Measurements from ENCODE around the gene ERVFRD-1. TPM values are rescaled to one million over a fixed set of nuclear protein-coding genes. Genes with fewer than 3 reads are reported as not detected.
A peak's percentile ranks its signal among the peaks of the same experiment; 100 is the strongest.

ERVFRD-1 gene
- total and polyA plus RNA-seq, 2 experiments from 2014 or later, result 0.06 TPM; not detected in 1

DNA sequence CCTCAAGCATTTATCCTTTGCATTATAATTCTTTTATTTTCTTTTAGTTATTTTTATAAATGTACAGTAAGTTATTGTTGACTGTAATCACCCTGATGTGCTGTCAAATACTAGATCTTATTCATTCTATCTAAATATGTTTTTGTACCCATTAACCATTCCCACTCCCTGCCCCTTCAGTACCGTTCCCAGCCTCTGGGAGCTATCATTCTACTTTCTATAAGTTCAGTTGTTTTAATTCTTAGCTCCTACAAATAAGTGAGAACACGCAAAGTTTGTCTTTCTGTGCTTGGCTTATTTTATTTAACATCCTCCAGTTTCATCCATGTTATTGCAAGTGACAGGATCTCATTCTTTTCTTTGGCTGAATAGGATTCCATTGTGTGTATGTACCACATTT is 12.5 kb upstream of the ERVFRD-1 start:
- H3K27me3 Mint-ChIP-seq (ENCODE audit: insufficient read depth, low read depth, poor library complexity), result peaks cover 2% of the 10 kb centered on the region
- Histone ChIP-seq H3K27ac (ENCODE audit: low read depth) (no peak overlapping the region), H3K9me2 (ENCODE audit: insufficient read depth) (peaks cover 13% of the 10 kb centered on the region; the same call in 1 of the 2 replicates), H3K27me3 (ENCODE audit: insufficient read depth) (no peaks in the 10 kb centered on the region), H3K4me3 (no peak overlapping the region), H4K20me1 (replicated peaks; ENCODE audit: insufficient read depth) (peaks cover 18% of the 10 kb centered on the region), H3F3A (replicated peaks; ENCODE audit: low read depth) (no peaks in the 10 kb centered on the region), H3K4me1 (ENCODE audit: insufficient read depth) (peaks cover 5% of the 10 kb centered on the region; the same call in 1 of the 2 replicates), H2AFZ (no peak overlapping the region), H3K36me3 (ENCODE audit: insufficient read depth) (no peaks in the 10 kb centered on the region), H3K4me2 (no peak overlapping the region), H3K79me2 (replicated peaks; ENCODE audit: insufficient read depth) (peaks cover 88% of the 10 kb centered on the region)
- H3K36me3 Mint-ChIP-seq (ENCODE audit: low read depth), result peaks cover 12% of the 10 kb centered on the region
- TF ChIP-seq, protein P1, sequence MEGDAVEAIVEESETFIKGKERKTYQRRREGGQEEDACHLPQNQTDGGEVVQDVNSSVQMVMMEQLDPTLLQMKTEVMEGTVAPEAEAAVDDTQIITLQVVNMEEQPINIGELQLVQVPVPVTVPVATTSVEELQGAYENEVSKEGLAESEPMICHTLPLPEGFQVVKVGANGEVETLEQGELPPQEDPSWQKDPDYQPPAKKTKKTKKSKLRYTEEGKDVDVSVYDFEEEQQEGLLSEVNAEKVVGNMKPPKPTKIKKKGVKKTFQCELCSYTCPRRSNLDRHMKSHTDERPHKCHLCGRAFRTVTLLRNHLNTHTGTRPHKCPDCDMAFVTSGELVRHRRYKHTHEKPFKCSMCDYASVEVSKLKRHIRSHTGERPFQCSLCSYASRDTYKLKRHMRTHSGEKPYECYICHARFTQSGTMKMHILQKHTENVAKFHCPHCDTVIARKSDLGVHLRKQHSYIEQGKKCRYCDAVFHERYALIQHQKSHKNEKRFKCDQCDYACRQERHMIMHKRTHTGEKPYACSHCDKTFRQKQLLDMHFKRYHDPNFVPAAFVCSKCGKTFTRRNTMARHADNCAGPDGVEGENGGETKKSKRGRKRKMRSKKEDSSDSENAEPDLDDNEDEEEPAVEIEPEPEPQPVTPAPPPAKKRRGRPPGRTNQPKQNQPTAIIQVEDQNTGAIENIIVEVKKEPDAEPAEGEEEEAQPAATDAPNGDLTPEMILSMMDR (conservative IDR thresholded peaks at IDR 0.05; ENCODE audit: low read depth in 2 of 2), result peak in 1 of 2 experiments; percentile 34; a peak in 2 of 4 replicates
- TF ChIP-seq ETS1 (IDR thresholded peaks at IDR 0.05), result no peak
- peaks cover 16% of the 10 kb centered on the region for H3K4me1 Mint-ChIP-seq
- H3K4me3 Mint-ChIP-seq, result no peak overlapping the region
- ATAC-seq, result no peak
- H3K27ac Mint-ChIP-seq, result no peak overlapping the region
- no peak for DNase-seq (ENCODE audit: low spot score)
- H3K9me3 Mint-ChIP-seq, result no peaks in the 10 kb centered on the region

GRCh38 chr6:11122380-11122779 is 10.9 kb upstream of the ERVFRD-1 start:
- no peak overlapping the region for H3K27ac ChIP-seq (ENCODE audit: low read depth)
- Mint-ChIP-seq H3K4me1 (peaks cover 15% of the 10 kb centered on the region), H3K27ac (no peak overlapping the region), H3K4me3 (no peak overlapping the region), H3K9me3 (no peaks in the 10 kb centered on the region), H3K27me3 (ENCODE audit: insufficient read depth, low read depth, poor library complexity) (peaks cover 2% of the 10 kb centered on the region), H3K36me3 (ENCODE audit: low read depth) (peaks cover 10% of the 10 kb centered on the region)
- H3K4me3 ChIP-seq, result no peak overlapping the region
- DNase-seq (ENCODE audit: low spot score) (no peak), ATAC-seq (no peak)
- peaks cover 5% of the 10 kb centered on the region; the same call in 1 of the 2 replicates for H3K4me1 ChIP-seq (ENCODE audit: insufficient read depth)
- H3K9me2 ChIP-seq (ENCODE audit: insufficient read depth), result peaks cover 8% of the 10 kb centered on the region; the same call in 1 of the 2 replicates
- H4K20me1 ChIP-seq (replicated peaks; ENCODE audit: insufficient read depth), result peaks cover 22% of the 10 kb centered on the region
- no peaks in the 10 kb centered on the region for H3K36me3 ChIP-seq (ENCODE audit: insufficient read depth)
- no peak overlapping the region for H3K4me2 ChIP-seq
- no peaks in the 10 kb centered on the region for H3K27me3 ChIP-seq (ENCODE audit: insufficient read depth)
- H3F3A ChIP-seq (replicated peaks; ENCODE audit: low read depth), result no peaks in the 10 kb centered on the region
- H3K79me2 ChIP-seq (replicated peaks; ENCODE audit: insufficient read depth), result peaks cover 95% of the 10 kb centered on the region
- H2AFZ ChIP-seq, result no peak overlapping the region
- TF ChIP-seq EZH2phosphoT487 (IDR thresholded peaks at IDR 0.05; ENCODE audit: unreplicated experiment) (no peak), ZNF114 (CRISPR knock-in tag; IDR thresholded peaks at IDR 0.05) (no peak), POLR2AphosphoS5 (IDR thresholded peaks at IDR 0.05; ENCODE audit: low read depth) (no peak), ETS1 (IDR thresholded peaks at IDR 0.05) (no peak), CREB1 (CRISPR knock-in tag; IDR thresholded peaks at IDR 0.05; ENCODE audit: low read depth) (no peak), ZNF331 (CRISPR knock-in tag; IDR thresholded peaks at IDR 0.05; ENCODE audit: low read depth) (no peak), NANOG (IDR thresholded peaks at IDR 0.05; ENCODE audit: borderline replicate concordance) (no peak), JUNB (IDR thresholded peaks at IDR 0.05; ENCODE audit: unreplicated experiment) (no peak)
- TF ChIP-seq, protein P1 (conservative IDR thresholded peaks at IDR 0.05; ENCODE audit: low read depth in 2 of 2), result no peak
